Bronchial epithelial cell (primary cell): Measurements from ENCODE around the gene STK32C. TPM values are rescaled to one million over a fixed set of nuclear protein-coding genes. Genes with fewer than 3 reads are reported as not detected.
"Not testable (repeated sequence)": the region's sequence is repeated elsewhere in the genome, so short reads cannot be mapped to it uniquely, and the experiment has no call there.

Experiments used
- DNase-seq: peaks from one replicate; pipeline ENCODE4 v3.0.0-alpha.2; 2010; ENCODE audit warnings: low read depth
- FAIRE-seq: peaks from 2 replicates; lab custom pipeline; 2011; peaks lifted over from hg19 to GRCh38; lab: Jason Lieb, UNC
- H3K27me3 ChIP-seq: 2 replicates; pipeline ENCODE4 v1.5.1; 2011; ENCODE audit warnings: low read length; ENCODE audit not compliant: control insufficient read depth, insufficient read depth
- H3K36me3 ChIP-seq: 2 replicates; pipeline ENCODE4 v1.5.1; 2011; ENCODE audit warnings: low read length; ENCODE audit not compliant: control insufficient read depth, insufficient read depth
- H3K4me3 ChIP-seq: 2 replicates; pipeline ENCODE4 v1.5.1; 2011; ENCODE audit warnings: mild to moderate bottlenecking, low read depth, low read length, control low read depth
- total RNA-seq: library from RNA; depleted of rRNA; stranded (reverse); fragments of >200 nt; gene quantifications from 2 replicates; pipeline ENCODE4 v1.2.1, GENCODE V29; 2014
- TF ChIP-seq, protein P1 (sequence below): IDR thresholded peaks from 2 replicates; pipeline ENCODE4 v1.5.1; 2011; ENCODE audit warnings: mild to moderate bottlenecking, moderate library complexity, low read length, control low read depth, inconsistent platforms; ENCODE audit not compliant: insufficient read depth, severe bottlenecking

STK32C gene
- total RNA-seq, 1 donor from 2014 or later: 9.7 TPM

DNA sequence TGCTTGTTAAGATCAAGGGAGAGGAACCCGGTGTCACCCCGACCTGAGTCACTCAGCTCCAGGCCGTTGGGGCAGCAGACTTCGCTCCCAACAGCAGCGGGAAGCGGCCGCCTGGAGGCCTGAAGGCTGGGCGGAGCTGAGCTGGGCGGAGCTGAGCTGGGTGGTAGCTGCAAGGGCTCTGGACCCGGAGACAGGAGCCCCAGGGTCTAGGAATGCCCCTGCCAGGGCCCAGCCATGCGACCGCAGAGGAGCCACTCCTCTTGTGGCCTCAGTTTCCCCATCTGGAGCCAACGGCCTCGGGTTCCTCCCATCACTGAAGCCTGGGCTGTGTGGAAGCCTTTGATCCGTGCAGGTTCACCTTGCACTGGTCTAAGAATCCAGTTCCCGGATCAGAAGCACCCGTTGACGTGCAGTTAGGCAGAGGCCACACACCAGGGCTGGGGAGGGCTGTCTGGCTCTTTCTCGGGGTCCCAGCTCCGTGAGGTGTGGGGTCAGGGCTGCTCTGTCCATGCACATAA lies 142.9 kb downstream of the STK32C start:
- TF ChIP-seq, protein P1, sequence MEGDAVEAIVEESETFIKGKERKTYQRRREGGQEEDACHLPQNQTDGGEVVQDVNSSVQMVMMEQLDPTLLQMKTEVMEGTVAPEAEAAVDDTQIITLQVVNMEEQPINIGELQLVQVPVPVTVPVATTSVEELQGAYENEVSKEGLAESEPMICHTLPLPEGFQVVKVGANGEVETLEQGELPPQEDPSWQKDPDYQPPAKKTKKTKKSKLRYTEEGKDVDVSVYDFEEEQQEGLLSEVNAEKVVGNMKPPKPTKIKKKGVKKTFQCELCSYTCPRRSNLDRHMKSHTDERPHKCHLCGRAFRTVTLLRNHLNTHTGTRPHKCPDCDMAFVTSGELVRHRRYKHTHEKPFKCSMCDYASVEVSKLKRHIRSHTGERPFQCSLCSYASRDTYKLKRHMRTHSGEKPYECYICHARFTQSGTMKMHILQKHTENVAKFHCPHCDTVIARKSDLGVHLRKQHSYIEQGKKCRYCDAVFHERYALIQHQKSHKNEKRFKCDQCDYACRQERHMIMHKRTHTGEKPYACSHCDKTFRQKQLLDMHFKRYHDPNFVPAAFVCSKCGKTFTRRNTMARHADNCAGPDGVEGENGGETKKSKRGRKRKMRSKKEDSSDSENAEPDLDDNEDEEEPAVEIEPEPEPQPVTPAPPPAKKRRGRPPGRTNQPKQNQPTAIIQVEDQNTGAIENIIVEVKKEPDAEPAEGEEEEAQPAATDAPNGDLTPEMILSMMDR: no peak
- no peaks in the 10 kb centered on the region for H3K36me3 ChIP-seq
- H3K4me3 ChIP-seq: no peak overlapping the region
- FAIRE-seq (no peak), DNase-seq (no peak)
- no peaks in the 10 kb centered on the region for H3K27me3 ChIP-seq

DNA sequence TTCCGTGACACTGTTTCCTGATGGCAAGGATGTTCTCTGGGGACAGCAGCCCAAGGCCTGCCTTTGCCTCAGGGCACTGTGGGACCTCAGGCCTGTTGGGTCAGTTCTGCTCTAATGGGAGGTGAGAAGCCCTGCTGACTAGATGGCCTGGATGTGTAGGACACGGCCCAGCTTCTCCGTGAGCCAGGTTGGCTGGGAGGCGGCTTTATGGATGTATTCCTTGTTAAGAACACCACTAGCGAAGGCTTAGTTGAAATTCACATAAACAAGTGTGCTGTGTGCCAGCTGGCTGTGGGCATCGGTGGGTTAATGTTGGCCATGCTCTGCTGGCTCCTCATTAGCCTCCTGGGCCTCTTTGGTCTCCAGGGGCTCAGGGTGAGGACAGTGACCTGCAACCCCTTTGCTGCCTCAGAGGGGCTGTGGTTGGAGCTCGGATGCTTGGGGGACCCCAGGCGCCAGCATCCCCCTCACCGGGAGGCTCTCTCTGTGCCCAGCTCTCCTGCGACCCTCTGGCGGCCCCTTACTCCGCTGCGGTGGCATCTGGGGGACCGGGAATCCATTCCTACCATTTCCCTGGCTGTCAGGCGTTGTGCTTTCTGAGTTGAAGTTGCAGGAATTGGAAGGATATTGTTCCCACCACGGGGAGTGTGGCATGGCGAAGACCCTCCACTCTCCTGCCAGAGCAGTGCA lies 143.8 kb downstream of the STK32C start:
- Histone ChIP-seq H3K4me3 (no peak overlapping the region), H3K36me3 (no peaks in the 10 kb centered on the region), H3K27me3 (no peaks in the 10 kb centered on the region)
- TF ChIP-seq, protein P1: no peak
- FAIRE-seq (no peak), DNase-seq (no peak)

DNA sequence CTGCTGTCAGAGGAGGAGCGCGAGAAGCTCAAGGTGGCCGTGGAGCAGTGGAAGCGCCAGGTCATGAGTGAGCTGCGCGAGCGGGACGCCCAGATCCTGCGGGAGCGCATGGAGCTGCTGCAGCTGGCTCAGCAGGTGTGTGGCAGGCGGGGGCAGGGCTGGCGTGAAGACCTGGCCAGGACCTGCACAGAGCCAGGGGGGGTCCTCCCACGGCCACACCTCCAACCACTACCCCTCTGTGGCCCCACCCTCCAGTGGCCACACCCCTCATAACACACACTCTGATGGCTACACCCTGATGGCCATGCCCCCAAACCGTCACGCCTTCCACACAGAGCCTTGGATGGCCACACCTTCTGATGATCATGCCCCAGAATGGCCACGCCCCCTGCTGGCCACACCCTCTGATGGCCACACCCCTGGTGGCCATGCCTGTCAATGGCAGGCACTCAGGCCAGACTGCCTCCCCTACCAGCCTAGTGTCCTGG lies 144.4 kb downstream of the STK32C start:
- no peak overlapping the region for H3K4me3 ChIP-seq
- no peaks in the 10 kb centered on the region for H3K27me3 ChIP-seq
- FAIRE-seq (no peak), DNase-seq (no peak)
- no peaks in the 10 kb centered on the region for H3K36me3 ChIP-seq
- TF ChIP-seq, protein P1: no peak

DNA sequence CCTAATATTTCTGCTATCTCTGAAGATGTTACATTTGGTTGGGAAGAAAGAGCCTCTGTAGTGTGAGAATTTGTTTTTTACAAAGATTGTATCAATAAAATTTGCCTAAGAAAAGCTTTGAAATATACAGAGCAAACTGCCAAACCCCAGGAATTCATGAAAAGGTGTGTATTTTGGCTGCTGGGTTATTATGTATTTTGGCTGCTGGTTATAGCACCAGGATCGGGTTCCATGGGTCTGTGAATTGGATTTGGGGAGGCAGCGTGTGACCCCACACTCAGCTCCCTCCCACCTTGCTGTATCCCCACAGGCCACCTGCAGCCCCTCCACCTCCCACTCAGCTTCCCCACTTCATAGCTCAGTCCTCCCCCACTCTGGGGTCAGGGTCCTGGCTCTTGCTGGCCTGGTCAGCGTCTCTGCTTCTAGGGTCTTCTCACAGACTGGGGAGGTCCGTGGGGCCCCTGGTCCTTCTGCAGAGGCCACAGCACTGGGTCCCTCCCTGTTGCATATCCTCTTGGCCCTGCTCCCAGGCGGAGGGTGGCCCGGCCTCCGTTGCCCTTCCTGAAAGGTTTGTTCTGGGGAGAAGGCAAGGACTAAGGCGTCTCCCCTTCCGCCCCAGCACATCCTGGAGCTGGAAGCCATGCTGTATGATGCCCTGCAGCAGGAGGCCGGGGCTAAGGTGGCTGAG lies 145.0 kb downstream of the STK32C start:
- TF ChIP-seq, protein P1: no peak
- Histone ChIP-seq H3K4me3 (no peak overlapping the region), H3K36me3 (no peaks in the 10 kb centered on the region), H3K27me3 (no peaks in the 10 kb centered on the region)
- FAIRE-seq (no peak), DNase-seq (no peak)

DNA sequence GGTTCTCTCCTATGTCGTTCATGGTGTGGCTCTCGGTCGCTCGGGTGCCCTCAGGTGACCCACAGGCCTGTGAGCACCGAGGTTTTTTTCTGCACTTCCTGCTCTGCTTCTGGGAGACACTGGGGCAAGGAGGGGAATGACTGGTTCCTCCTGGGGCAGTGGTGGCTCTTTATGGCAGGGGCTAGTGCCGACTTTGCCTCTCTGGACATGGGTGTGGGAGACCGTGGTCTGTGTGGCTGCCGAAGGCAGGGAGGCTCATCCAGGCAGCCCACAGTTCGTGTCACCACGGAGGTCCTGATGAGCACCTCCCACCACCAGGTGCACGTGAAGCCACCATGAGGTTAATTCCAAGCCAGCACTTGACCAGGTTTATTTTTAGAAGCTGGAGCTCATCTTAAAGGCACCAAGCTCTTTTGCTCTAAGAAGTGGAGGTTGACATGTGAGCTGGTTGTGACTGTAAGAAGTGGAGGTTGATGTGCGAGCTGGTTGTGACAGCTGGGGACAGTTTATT lies 145.7 kb downstream of the STK32C start:
- no peaks in the 10 kb centered on the region for H3K27me3 ChIP-seq
- H3K4me3 ChIP-seq: no peak overlapping the region
- DNase-seq (no peak), FAIRE-seq (no peak)
- TF ChIP-seq, protein P1: no peak
- no peaks in the 10 kb centered on the region for H3K36me3 ChIP-seq

DNA sequence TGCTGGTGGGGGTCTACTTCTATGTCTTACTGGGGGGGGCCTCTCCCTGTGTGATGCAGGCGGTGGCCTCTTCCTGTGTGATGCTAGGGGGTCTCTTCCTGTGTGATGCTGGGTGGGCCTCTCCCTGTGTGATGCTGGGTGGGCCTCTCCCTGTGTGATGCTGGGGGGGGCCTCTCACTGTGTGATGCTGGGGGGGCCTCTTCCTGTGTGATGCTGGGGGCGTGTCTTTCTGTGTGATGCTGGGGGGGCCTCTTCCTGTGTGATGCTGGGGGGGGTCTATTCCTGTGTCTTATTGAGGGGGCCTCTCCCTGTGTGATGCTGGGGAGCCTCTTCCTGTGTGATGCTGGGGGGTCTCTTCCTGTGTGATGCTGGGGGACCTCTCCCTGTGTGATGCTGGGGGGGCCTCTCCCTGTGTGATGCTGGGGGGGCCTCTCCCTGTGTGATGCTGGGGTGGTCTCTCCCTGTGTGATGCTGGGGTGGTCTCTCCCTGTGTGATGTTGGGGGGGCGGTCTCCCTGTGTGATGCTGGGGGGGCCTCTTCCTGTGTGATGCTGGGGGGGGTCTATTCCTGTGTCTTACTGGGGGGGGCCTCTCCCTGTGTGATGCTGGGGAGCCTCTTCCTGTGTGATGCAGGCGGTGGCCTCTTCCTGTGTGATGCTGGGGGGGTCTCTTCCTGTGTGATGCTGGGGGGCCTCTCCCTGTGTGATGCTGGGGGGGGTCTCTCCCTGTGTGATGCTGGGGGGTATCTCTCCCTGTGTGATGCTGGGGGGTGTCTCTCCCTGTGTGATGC lies 146.7 kb downstream of the STK32C start:
- H3K4me3 ChIP-seq, H3K36me3 ChIP-seq, FAIRE-seq, H3K27me3 ChIP-seq, DNase-seq: not testable (repeated sequence)

DNA sequence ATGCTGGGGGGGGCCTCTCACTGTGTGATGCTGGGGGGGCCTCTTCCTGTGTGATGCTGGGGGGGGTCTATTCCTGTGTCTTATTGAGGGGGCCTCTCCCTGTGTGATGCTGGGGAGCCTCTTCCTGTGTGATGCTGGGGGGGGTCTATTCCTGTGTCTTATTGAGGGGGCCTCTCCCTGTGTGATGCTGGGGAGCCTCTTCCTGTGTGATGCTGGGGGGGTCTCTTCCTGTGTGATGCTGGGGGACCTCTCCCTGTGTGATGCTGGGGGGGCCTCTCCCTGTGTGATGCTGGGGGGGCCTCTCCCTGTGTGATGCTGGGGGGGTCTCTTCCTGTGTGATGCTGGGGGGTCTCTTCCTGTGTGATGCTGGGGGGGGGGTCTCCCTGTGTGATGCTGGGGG lies 147.5 kb downstream of the STK32C start:
- H3K36me3 ChIP-seq, H3K4me3 ChIP-seq, FAIRE-seq, DNase-seq, H3K27me3 ChIP-seq: not testable (repeated sequence)

DNA sequence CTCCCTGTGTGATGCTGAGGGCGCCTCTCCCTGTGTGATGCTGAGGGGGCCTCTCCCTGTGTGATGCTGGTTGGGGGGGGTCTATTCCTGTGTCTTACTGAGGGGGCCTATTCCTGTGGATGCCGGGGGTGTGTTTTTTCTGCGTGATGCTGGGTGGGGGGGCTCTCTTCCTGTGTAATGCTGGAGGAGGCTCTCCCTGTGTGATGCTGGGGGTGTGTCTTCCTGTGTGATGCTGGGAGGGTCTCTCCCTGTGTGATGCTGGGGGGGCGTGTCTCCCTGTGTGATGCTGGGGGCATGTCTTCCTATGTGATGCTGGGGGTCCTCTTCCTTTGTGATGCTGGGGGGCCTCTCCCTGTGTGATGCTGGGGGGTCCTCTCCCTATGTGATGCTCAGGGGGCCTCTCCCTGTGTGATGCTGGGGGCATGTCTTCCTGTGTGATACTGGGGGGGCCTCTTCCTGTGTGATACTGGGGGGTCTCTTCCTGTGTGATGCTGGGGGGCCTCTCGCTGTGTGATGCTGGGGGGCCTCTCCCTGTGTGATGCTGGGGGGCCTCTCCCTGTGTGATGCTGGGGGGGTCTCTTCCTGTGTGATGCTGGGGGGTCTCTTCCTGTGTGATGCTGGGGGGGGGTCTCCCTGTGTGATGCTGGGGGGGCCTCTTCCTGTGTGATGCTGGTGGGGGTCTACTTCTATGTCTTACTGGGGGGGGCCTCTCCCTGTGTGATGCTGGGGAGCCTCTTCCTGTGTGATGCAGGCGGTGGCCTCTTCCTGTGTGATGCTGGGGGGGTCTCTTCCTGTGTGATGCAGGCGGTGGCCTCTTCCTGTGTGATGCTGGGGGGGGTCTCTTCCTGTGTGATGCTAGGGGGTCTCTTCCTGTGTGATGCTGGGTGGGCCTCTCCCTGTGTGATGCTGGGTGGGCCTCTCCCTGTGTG lies 148.2 kb downstream of the STK32C start:
- not testable (repeated sequence) for H3K4me3 ChIP-seq, DNase-seq, H3K36me3 ChIP-seq, FAIRE-seq, H3K27me3 ChIP-seq
